ENCODE measurements around the gene ZNF555.
"Not testable (repeated sequence)": the region's sequence is repeated elsewhere in the genome, so short reads cannot be mapped to it uniquely, and the experiment has no call there.

Gene ZNF555

GRCh38 chr19:2869618-2870017 is 28.3 kb downstream of the ZNF555 start:
- no peak for DNase-seq (ENCODE audit: low spot score)

GRCh38 chr19:2872175-2872574 is 30.9 kb downstream of the ZNF555 start:
- DNase-seq (ENCODE audit: low spot score) = not testable (repeated sequence)

GRCh38 chr19:2877398-2878331 is 36.4 kb downstream of the ZNF555 start:
- no peak for DNase-seq (ENCODE audit: low spot score)

GRCh38 chr19:2883686-2884439 is 42.6 kb downstream of the ZNF555 start:
- no peak for DNase-seq (ENCODE audit: low spot score)

GRCh38 chr19:2885736-2886135 is 44.5 kb downstream of the ZNF555 start:
- no peak for DNase-seq (ENCODE audit: low spot score)

GRCh38 chr19:2887391-2887914 is 46.2 kb downstream of the ZNF555 start:
- peak; percentile 67 for DNase-seq (ENCODE audit: low spot score)

- DNase-seq (ENCODE audit: low spot score) = no peak
These were observed 47.5 kb downstream of the ZNF555 start for GRCh38 chr19:2888731-2889224.

GRCh38 chr19:2890531-2890930 is 49.3 kb downstream of the ZNF555 start:
- DNase-seq (ENCODE audit: low spot score) = not testable (repeated sequence)

- DNase-seq (ENCODE audit: low spot score) = no peak
These were observed 55.4 kb downstream of the ZNF555 start for GRCh38 chr19:2896694-2897093.

- DNase-seq (ENCODE audit: low spot score) = peak; percentile 98
These were observed 59.3 kb downstream of the ZNF555 start, which contains the start of gene ZNF57 for GRCh38 chr19:2900296-2901252. TSS of gene ZNF57 (plus strand) at chr19:2900928. CDS start at chr19:2901046, 118 bp downstream.

- no peak for DNase-seq (ENCODE audit: low spot score)
These were observed 61.4 kb downstream of the ZNF555 start for GRCh38 chr19:2902590-2903218.

GRCh38 chr19:2903326-2903725 is 62.1 kb downstream of the ZNF555 start:
- not testable (repeated sequence) for DNase-seq (ENCODE audit: low spot score)

- DNase-seq (ENCODE audit: low spot score) = no peak
These were observed 64.7 kb downstream of the ZNF555 start for GRCh38 chr19:2905918-2906519.

GRCh38 chr19:2906631-2907195 is 65.4 kb downstream of the ZNF555 start:
- no peak for DNase-seq (ENCODE audit: low spot score)

All from D341Med (cell line).